Suppressor macrophage treated with lipopolysaccharide for 1 hour (primary cell): ENCODE measurements around the gene SLCO2A1.

ENCODE experiments used
- DNase-seq, 3 donors: peaks; one replicate each; pipeline ENCODE4 v3.0.0-alpha.2; 2020 to 2022

Gene SLCO2A1

DNA sequence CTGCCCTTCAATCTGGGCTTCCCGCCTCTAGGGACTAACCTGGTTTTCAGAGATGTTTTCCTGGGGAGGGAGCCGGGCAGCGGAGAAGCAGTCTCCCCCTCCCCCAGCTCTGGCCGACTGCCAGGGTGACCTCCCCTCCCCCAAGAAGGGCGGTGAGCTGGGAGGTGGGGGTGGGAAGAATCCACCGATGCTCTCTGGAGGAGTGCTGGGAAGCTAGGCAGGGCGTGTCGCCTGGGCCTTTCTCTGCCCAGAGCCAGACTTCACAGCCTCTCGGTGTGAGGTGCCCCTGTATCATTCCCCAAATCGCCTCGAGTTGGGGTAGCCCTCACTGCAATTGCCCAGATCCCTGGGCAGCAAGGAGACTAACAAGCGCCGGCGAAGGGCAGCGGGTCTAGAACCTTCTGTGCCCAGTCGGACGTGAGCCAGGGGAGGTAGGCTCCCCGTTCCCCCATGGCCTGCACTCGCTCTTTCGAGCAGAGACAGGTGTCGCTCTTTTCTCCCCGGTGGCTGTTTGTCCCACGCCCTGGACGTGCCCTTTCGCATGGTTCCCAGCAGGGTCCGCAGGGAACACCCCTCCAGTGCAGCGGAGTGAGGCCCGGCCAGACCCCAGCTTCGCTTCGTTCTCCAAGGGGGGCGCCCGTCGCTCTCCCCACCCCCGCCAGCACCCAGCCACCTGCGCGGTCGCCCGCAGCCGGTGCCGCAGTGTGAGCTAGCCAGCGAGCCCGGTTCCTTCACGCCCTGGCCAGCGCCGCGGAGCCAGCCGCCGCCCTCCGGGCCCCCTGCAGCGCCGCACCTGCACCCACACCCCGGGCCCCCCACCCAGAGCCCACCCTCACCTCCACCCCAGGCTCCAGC, 135.1 kb downstream of the SLCO2A1 start:
- no peak for DNase-seq

GRCh38 chr3:133893683-133894352, 135.9 kb downstream of the SLCO2A1 start:
- DNase-seq, result no peak

DNA sequence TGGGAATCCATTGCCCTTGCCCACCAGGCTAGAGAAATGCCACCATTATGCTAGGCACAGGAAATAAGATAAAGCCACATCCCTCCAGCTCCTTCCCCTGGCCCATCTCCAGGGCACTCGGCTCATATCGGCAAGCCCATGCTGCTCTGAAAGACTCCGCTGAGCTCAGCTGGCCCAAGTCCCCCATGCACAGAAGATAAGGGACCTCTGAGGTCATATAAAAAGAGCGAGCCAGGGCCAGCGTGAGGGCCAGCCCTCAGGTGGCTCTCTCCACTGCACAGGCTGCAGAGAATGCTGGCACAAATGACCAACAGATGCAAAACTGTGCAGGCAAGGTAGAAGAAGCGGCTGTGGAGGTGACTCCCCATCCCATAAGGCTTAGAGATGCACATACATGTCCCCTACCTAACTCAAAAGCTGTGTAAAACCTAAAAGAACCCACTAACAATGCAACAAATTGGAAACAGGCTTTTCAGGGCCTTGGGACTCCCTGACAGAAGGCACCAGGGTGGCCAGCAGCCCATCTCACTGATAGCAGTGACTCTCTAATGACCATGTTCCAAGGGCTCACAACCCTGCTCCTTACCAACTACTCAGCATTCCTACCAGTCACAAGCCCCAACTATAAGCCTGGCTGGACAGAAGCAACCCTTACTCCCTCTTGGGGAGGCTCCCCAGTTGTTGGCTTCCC, 137.0 kb downstream of the SLCO2A1 start:
- DNase-seq, result no peak

- no peak for DNase-seq
These were observed 137.9 kb downstream of the SLCO2A1 start for GRCh38 chr3:133891662-133892378.

DNA sequence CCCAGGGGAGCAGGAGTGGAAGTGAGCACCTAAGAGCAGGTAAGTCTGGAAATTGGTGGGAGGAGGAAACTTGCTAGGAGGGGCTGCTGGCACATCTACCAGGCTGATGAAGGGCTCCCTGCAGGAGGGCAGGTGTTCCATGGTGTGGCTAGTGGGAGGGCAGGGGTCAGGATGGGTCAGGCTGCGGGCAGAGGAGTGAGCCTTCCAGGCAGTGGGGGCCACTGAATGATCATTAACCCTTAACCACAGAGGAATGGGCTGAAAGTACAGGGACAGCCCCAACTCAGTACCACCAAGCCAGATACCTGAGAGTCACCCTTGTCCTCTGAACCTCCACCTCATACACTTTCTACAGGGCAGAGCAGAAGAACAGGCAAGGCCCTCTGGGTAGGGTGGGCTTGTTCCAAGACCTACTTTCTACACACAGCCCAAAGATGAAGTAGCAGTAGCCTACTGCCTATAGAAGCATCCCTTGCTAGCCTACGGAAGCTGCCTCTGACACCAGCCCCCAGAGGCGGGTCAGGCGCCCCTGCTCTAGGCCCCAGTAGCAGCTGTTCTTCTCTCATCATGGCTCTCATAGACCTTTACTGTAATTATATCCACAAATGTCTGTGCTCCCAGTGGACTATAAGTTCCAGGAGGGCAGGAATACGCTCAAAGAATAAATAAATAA, 138.6 kb downstream of the SLCO2A1 start:
- DNase-seq, result no peak

DNA sequence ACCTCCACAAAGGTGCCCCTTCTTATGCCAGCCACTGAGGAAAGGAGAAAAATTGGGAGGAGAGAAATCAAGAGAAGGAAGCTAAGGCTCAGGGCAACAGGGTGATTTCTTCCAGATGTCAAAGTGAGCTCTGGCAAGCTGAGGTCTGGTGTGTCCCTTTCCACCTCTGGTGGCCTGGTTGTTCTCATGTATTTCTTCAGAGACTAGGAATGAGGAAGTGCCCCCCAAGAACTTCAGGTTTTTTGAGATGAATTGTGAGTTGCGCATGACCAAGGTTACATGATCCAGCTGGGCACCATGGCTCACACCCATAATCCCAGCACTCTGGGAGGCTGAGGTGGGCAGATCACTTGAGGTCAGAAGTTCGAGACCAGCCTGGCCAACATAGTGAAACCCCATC, 139.7 kb downstream of the SLCO2A1 start:
- no peak for DNase-seq

DNA sequence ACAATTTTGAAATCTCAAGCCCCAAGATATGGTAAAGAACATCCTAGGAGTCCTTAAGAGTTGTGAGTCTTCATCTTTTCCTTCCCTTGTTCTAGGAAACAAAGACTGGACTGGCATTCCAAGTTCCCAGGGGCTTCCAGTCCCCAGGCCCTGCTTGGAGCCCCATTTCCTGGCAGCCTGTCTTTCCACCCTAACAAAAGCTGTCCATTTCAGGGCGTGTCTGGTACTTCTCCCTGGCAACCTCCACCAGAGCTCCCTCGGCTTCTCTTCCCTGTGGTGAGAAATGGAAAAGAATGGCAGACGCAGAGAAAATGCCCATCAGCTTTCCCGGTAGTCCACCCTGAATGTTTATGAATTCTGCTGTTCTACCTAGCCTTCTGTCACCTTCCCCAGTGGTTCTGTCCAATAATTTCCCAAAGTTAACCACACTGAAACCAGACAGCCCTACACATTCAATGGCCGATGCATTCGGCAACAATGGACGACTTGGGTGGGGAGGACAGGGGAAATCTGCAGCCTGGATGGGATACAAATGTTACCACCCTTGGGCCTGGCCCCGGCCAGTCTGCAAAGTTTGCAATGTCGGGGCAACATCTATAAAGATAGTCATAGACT, 140.9 kb downstream of the SLCO2A1 start:
- DNase-seq, result no peak

GRCh38 chr3:133887803-133888703, 141.7 kb downstream of the SLCO2A1 start:
- peak in 2 of 3 donors; percentile 35 to 59 for DNase-seq

DNA sequence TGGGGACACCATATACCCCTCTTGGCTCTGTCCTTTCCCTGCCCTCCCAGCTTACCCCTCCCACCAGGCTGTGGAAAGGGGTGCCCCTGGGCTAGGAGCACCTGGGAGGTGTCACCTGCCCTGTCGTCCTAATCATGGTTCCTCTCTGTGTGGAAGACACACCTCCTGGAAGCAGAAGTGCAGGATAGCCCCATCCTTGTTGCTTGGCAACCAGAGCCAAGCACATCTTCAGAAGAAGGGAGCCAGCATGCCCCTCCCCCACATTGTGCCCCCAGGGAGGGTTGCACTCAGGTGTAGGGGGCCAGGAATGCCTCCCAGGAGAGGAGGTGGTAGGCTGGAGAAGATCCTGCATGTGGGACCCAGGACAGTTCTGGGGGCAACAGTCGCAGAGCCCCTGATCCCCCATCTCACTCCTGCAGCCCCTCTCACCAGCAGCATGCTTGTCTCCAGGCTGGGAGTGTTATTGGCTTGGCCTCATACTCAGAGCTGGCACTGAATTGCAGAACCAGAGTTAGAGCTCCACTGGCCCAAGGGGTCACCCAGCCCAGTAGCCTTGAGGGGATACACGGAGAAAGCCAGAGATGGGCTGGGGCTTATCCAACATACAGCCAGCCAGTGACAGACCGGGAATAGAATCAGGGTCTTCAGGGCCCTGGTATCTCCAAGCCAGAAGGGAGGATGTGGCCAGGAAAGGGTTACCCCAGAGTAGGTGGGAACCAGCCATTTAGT, 142.5 kb downstream of the SLCO2A1 start:
- no peak for DNase-seq

DNA sequence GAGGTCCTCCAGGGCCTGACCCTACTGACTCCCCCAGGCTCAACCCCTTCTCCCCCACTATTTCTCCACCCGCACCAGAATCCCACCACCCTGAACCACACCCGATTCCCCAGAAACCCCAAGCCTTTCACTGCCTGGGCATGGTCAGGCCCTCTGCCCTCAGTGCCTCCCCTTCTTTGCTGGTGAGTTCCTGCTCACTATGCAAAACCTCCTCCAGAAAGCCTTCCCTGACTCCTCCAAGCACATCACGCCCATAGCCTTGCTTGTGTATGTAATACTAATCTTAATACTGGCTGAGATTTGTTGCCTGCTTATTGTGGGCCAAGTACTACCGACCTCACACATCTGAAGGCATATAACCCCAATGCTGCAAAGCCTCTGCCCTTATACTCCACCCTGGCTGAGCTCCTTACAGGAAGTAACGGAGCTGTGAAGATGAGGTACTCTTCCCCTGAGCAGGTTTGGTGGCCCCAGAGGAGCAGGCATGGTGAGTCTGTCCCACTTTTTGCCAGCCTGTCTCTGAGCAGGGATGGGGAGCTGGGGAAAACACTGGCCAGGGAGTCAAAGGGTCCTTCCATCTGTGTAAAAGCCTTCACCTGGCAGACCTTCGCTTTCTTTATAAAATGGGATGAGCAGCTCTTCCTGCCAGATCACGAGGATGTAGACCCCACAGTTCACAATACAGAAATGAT, 143.5 kb downstream of the SLCO2A1 start:
- no peak for DNase-seq

DNA sequence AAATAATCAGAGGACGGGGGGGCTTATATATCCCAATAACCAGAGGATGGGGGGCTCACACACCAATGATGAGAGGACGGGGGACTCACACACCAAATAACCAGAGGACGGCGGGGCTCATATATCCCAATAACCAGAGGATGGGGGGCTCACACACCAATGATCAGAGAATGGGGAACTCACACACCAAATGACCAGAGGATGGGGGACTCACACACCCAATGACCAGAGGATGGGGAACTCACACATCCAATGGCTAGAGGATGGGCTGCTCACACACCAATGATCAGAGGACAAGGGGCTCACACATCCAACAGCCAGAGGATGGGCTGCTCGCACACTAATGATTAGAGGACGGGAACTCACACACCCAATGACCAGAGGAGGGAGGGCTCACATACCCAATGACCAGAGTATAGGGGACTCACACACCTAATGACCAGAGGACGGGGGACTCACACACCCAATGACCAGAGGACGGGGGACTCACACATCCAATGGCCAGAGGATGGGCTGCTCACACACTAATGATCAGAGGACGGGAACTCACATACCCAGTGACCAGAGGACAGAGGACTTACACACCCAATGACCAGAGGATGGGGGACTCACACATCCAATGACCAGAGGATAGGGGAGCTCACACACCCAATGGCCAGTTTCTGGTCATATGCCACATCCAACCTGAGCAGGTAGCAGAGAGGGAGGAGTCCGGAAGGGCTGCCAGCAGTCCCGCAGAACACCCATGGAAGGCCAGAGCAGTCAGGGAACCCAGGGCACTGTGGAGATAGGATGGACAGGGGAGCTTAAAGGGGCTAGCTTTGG, 144.6 kb downstream of the SLCO2A1 start:
- no peak for DNase-seq

DNA sequence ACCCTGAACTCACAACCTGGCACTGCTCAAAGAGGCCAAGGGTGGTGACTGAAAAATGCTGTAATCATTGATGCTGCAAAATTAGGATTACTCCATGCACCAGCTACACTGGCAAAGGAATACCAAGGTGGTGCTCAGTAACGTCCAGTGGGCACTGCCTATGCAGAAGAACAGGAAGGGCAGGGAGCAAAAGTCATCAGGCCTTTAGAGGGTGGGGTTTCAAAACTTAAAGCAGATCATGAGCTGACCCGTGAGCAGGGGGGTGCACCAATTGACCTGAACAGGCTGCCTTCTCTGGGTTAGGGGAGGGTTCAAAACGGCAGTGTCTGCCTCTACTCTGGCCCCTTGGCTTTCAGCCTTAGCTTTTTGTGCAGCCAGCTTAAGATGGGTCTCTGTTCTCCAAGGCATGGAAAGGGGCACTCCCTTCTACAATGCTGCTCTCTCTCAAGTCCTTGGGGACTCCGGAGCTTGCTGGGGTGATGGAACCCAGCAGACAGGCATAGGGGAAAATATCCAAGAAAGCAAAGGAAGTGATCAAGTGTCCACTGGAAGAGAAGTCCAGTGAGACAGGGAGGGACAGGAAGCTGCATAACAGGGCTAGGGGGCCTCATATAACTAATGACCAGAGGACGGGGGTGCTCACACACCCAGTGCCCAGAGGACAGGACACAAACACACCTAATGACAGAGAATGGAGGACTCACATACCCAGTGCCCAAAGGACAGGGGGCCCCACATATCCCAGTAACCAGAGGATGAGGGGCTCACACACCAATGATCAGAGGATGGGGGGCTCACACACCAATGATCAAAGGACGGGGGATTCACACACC, 145.5 kb downstream of the SLCO2A1 start:
- DNase-seq, result no peak

- DNase-seq, result no peak
These were observed 146.1 kb downstream of the SLCO2A1 start for GRCh38 chr3:133883641-133884040.

GRCh38 chr3:133882986-133883586, 146.6 kb downstream of the SLCO2A1 start:
- DNase-seq, result no peak

GRCh38 chr3:133881939-133882825, 147.5 kb downstream of the SLCO2A1 start:
- DNase-seq, result peak; percentile 19 to 72 (median 57)

GRCh38 chr3:133881492-133881891, 148.2 kb downstream of the SLCO2A1 start:
- no peak for DNase-seq
